Measurements from ENCODE around the gene TRIP4. TPM values are rescaled to one million over a fixed set of nuclear protein-coding genes. Genes with fewer than 3 reads are reported as not detected.

The TRIP4 gene
- total RNA-seq, result 24.7 to 28.8 TPM (median 24.7 TPM) in 3 replicates
- long read RNA-seq, transcript TRIP4-201 (13 exons, 2,045 nt), result major isoform, 31 of 41 reads
- long read RNA-seq, partial matches to known transcripts, result 0 of 41 reads
- long read RNA-seq, other reads (novel, unspliced or antisense), result 10 of 41 reads

- peak; percentile 99 for DNase-seq (ENCODE audit: low spot score)
- peaks cover 1% of the 10 kb centered on the region for H3K36me3 Mint-ChIP-seq (ENCODE audit: low read depth)
- TF ChIP-seq CTCF (IDR thresholded peaks at IDR 0.05), result peak; percentile 47
- peak within 1 kb of the TSS; percentile 94 for H3K27ac Mint-ChIP-seq (ENCODE audit: unreplicated experiment)
- H3K4me3 Mint-ChIP-seq (ENCODE audit: unreplicated experiment), result peak within 1 kb of the TSS; percentile 97
- H3K4me1 Mint-ChIP-seq (ENCODE audit: low read depth), result peaks cover 16% of the 10 kb centered on the region
- no peaks in the 10 kb centered on the region for H3K27me3 Mint-ChIP-seq (ENCODE audit: low read depth)
- H3K9me3 Mint-ChIP-seq (ENCODE audit: low read depth), result no peaks in the 10 kb centered on the region
Observed at GRCh38 chr15:64387562-64388168, at the start of gene TRIP4. Gene TRIP4 (plus strand): TSS chr15:64387836. CDS start chr15:64387864, 28 bp downstream.

DNA sequence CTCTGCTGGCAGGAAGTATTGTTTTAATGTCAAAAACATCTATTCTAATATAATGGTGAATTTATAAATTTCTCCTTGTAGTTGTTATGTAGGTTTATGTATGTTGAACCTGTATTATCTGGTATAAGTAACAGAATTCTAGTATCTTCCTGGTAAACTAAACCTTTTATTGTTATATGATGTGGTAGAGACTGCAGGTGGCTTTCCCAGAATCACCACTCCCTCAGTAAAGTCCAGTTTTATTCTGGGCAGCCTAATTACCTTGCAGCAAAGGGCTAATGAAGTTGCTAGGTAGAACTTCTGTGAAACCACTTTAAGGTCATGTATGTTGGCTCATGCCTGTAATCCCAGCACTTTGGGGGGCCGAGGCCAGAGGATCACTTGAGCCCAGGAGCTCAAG lies 47.3 kb upstream of the TRIP4 start:
- peaks cover 3% of the 10 kb centered on the region for H3K36me3 Mint-ChIP-seq (ENCODE audit: low read depth)
- no peak overlapping the region for H3K27ac Mint-ChIP-seq (ENCODE audit: unreplicated experiment)
- TF ChIP-seq CTCF (IDR thresholded peaks at IDR 0.05), result no peak
- no peak overlapping the region for H3K4me3 Mint-ChIP-seq (ENCODE audit: unreplicated experiment)
- no peaks in the 10 kb centered on the region for H3K27me3 Mint-ChIP-seq (ENCODE audit: low read depth)
- DNase-seq (ENCODE audit: low spot score), result no peak
- H3K4me1 Mint-ChIP-seq (ENCODE audit: low read depth), result peaks cover 27% of the 10 kb centered on the region
- no peaks in the 10 kb centered on the region for H3K9me3 Mint-ChIP-seq (ENCODE audit: low read depth)

- no peak for TF ChIP-seq CTCF (IDR thresholded peaks at IDR 0.05)
- H3K4me1 Mint-ChIP-seq (ENCODE audit: low read depth), result peaks cover 29% of the 10 kb centered on the region
- H3K27ac Mint-ChIP-seq (ENCODE audit: unreplicated experiment), result peak overlapping the region; percentile 33
- no peak overlapping the region for H3K4me3 Mint-ChIP-seq (ENCODE audit: unreplicated experiment)
- no peak for DNase-seq (ENCODE audit: low spot score)
- no peaks in the 10 kb centered on the region for H3K9me3 Mint-ChIP-seq (ENCODE audit: low read depth)
- H3K36me3 Mint-ChIP-seq (ENCODE audit: low read depth), result peaks cover 3% of the 10 kb centered on the region
- H3K27me3 Mint-ChIP-seq (ENCODE audit: low read depth), result no peaks in the 10 kb centered on the region
Observed at GRCh38 chr15:64341961-64342360, 45.7 kb upstream of the TRIP4 start.

- no peak for DNase-seq (ENCODE audit: low spot score)
- H3K9me3 Mint-ChIP-seq (ENCODE audit: low read depth), result no peaks in the 10 kb centered on the region
- H3K36me3 Mint-ChIP-seq (ENCODE audit: low read depth), result peaks cover 6% of the 10 kb centered on the region
- TF ChIP-seq CTCF (IDR thresholded peaks at IDR 0.05), result no peak
- H3K27ac Mint-ChIP-seq (ENCODE audit: unreplicated experiment), result peak overlapping the region; percentile 34
- H3K4me3 Mint-ChIP-seq (ENCODE audit: unreplicated experiment), result no peak overlapping the region
- H3K27me3 Mint-ChIP-seq (ENCODE audit: low read depth), result no peaks in the 10 kb centered on the region
- H3K4me1 Mint-ChIP-seq (ENCODE audit: low read depth), result peaks cover 29% of the 10 kb centered on the region
Observed at GRCh38 chr15:64343222-64343621, 44.4 kb upstream of the TRIP4 start.

GRCh38 chr15:64343841-64344240 lies 43.8 kb upstream of the TRIP4 start:
- H3K4me1 Mint-ChIP-seq (ENCODE audit: low read depth), result peaks cover 33% of the 10 kb centered on the region
- no peak overlapping the region for H3K27ac Mint-ChIP-seq (ENCODE audit: unreplicated experiment)
- no peaks in the 10 kb centered on the region for H3K27me3 Mint-ChIP-seq (ENCODE audit: low read depth)
- H3K36me3 Mint-ChIP-seq (ENCODE audit: low read depth), result peaks cover 8% of the 10 kb centered on the region
- no peak for TF ChIP-seq CTCF (IDR thresholded peaks at IDR 0.05)
- no peak for DNase-seq (ENCODE audit: low spot score)
- H3K9me3 Mint-ChIP-seq (ENCODE audit: low read depth), result no peaks in the 10 kb centered on the region
- H3K4me3 Mint-ChIP-seq (ENCODE audit: unreplicated experiment), result no peak overlapping the region

Measured in chondrocyte (in vitro differentiated cells).